ENCODE data around the gene LMTK2. TPM values are rescaled to one million over a fixed set of nuclear protein-coding genes. Genes with fewer than 3 reads are reported as not detected.
A peak's percentile ranks its signal among the peaks of the same experiment; 100 is the strongest.

LMTK2 gene
- total RNA-seq, 1 experiment from 2014 or later, result 17.8 TPM

DNA sequence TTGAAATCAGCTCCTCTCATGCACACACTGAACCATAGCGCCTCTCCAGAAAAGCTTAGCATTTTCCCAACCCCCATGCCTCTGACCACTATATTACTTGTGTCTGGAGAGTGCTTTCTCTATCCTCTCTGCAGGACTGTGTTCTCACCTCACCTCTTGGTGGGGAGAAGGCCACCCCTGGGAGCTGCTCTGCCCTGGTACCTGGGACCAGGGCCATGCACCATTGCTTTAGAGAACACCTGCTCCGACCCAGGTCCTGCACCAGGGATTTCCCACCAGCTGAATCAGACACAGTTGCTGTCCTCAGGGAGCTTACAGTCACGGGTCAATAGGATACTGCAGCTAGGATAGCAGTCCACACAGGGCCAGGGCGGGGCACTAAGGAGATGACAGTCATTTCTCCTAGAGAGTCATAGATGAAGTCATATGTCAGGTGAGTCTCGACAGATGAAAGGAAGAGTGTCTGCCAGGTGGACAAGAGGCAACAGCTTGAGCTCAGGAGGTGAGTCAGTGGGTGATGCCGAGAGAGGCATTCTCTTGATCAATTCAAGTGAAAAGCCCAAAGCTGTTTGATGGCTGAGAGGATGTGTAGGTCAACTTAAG, 619 bp upstream of the LMTK2 start:
- 0 out of 2 replicates have a peak, but pooled peaks have one; percentile 10 for ATAC-seq
- H3K36me3 ChIP-seq (ENCODE audit: control insufficient read depth in 1 of 2, insufficient read depth in 2 of 2, low read length in 2 of 2), result no peaks in the 10 kb centered on the region
- peaks cover 4 to 16% of the 10 kb centered on the region in 2 experiments; a peak in 3 of 4 replicates for H3K4me1 ChIP-seq (ENCODE audit: control insufficient read depth in 1 of 2, insufficient read depth in 2 of 2, low read length in 2 of 2)
- intact Hi-C loops (cut with micrococcal nuclease), result loop anchor here (2.0 kb wide), 2 partner anchors 55 to 63 kb away; no protein-coding TSS in a partner anchor
- H3K27ac ChIP-seq (ENCODE audit: low read depth, low read length), result no peak overlapping the region
- no peaks in the 10 kb centered on the region for H3K27me3 ChIP-seq (ENCODE audit: insufficient read depth, low read length)
- no TSS peak for BruUV-seq (replicated peaks)
- H2AFZ ChIP-seq (ENCODE audit: low read depth, low read length, poor library complexity, severe bottlenecking), result peak overlapping the region; percentile 29
- ChIA-PET POLR2A (no interaction called here), RAD21 (ENCODE audit: low non-redundant PET in 1 of 2, low total read pairs in 2 of 2, uncharacterized antibody in 2 of 2, unreplicated experiment in 2 of 2) (no interaction called here), CTCF (interaction anchor here (0.8 to 1.6 kb wide), 5 partner anchors 15 to 85 kb away, joined by 3 to 11 read pairs (median 4); no protein-coding TSS in a partner anchor)
- peaks cover 39% of the 10 kb centered on the region for H3K79me2 ChIP-seq (ENCODE audit: insufficient read depth, low read length)
- H3K9ac ChIP-seq (ENCODE audit: low read length), result no peak overlapping the region
- TF ChIP-seq SP1 (IDR thresholded peaks at IDR 0.05; ENCODE audit: low read depth) (no peak), SIN3A (IDR thresholded peaks at IDR 0.05; ENCODE audit: low read depth) (no peak), RAD21 (IDR thresholded peaks at IDR 0.05; ENCODE audit: low read depth) (no peak), ZNF274 (IDR thresholded peaks at IDR 0.05; ENCODE audit: low read depth, low read length) (no peak), JUND (IDR thresholded peaks at IDR 0.05) (no peak), SRF (IDR thresholded peaks at IDR 0.05; ENCODE audit: low read depth) (no peak), CBX3 (IDR thresholded peaks at IDR 0.05; ENCODE audit: low read depth) (no peak), EZH2 (IDR thresholded peaks at IDR 0.05) (no peak), POLR2AphosphoS5 (IDR thresholded peaks at IDR 0.05; ENCODE audit: low read depth, low read length) (no peak), ELF1 (IDR thresholded peaks at IDR 0.05; ENCODE audit: borderline replicate concordance, low read depth) (no peak), EGR1 (IDR thresholded peaks at IDR 0.05; ENCODE audit: low read depth) (no peak), EZH2phosphoT487 (IDR thresholded peaks at IDR 0.05; ENCODE audit: borderline replicate concordance) (no peak), TCF7L2 (IDR thresholded peaks at IDR 0.05; ENCODE audit: borderline replicate concordance, extremely low read depth, insufficient read depth, insufficient read length) (no peak), CEBPB (IDR thresholded peaks at IDR 0.05; ENCODE audit: low read depth) (no peak), POLR2A (IDR thresholded peaks at IDR 0.05; ENCODE audit: borderline replicate concordance, extremely low read depth, insufficient read depth, insufficient read length) (no peak), FOSL1 (IDR thresholded peaks at IDR 0.05; ENCODE audit: low read depth) (no peak), YY1 (IDR thresholded peaks at IDR 0.05; ENCODE audit: extremely low read depth, insufficient replicate concordance, low read depth, low read length) (no peak)
- TF ChIP-seq, protein P1, sequence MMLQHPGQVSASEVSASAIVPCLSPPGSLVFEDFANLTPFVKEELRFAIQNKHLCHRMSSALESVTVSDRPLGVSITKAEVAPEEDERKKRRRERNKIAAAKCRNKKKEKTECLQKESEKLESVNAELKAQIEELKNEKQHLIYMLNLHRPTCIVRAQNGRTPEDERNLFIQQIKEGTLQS (IDR thresholded peaks at IDR 0.05), result no peak
- TF ChIP-seq, protein P2, sequence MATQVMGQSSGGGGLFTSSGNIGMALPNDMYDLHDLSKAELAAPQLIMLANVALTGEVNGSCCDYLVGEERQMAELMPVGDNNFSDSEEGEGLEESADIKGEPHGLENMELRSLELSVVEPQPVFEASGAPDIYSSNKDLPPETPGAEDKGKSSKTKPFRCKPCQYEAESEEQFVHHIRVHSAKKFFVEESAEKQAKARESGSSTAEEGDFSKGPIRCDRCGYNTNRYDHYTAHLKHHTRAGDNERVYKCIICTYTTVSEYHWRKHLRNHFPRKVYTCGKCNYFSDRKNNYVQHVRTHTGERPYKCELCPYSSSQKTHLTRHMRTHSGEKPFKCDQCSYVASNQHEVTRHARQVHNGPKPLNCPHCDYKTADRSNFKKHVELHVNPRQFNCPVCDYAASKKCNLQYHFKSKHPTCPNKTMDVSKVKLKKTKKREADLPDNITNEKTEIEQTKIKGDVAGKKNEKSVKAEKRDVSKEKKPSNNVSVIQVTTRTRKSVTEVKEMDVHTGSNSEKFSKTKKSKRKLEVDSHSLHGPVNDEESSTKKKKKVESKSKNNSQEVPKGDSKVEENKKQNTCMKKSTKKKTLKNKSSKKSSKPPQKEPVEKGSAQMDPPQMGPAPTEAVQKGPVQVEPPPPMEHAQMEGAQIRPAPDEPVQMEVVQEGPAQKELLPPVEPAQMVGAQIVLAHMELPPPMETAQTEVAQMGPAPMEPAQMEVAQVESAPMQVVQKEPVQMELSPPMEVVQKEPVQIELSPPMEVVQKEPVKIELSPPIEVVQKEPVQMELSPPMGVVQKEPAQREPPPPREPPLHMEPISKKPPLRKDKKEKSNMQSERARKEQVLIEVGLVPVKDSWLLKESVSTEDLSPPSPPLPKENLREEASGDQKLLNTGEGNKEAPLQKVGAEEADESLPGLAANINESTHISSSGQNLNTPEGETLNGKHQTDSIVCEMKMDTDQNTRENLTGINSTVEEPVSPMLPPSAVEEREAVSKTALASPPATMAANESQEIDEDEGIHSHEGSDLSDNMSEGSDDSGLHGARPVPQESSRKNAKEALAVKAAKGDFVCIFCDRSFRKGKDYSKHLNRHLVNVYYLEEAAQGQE (IDR thresholded peaks at IDR 0.05; ENCODE audit: low read depth), result no peak
- TF ChIP-seq, protein P3, sequence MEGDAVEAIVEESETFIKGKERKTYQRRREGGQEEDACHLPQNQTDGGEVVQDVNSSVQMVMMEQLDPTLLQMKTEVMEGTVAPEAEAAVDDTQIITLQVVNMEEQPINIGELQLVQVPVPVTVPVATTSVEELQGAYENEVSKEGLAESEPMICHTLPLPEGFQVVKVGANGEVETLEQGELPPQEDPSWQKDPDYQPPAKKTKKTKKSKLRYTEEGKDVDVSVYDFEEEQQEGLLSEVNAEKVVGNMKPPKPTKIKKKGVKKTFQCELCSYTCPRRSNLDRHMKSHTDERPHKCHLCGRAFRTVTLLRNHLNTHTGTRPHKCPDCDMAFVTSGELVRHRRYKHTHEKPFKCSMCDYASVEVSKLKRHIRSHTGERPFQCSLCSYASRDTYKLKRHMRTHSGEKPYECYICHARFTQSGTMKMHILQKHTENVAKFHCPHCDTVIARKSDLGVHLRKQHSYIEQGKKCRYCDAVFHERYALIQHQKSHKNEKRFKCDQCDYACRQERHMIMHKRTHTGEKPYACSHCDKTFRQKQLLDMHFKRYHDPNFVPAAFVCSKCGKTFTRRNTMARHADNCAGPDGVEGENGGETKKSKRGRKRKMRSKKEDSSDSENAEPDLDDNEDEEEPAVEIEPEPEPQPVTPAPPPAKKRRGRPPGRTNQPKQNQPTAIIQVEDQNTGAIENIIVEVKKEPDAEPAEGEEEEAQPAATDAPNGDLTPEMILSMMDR (IDR thresholded peaks at IDR 0.05 in 2 of 3, conservative IDR thresholded peaks at IDR 0.05 in 1 of 3; ENCODE audit: borderline replicate concordance in 1 of 3, insufficient read depth in 1 of 3, low read depth in 2 of 3, low read length in 2 of 3), result no peak
- H3K9me2 ChIP-seq (ENCODE audit: insufficient read depth), result no peaks in the 10 kb centered on the region
- peak overlapping the region; percentile 87 for H3K4me2 ChIP-seq (ENCODE audit: low read length)
- H3K4me3 ChIP-seq (replicated peaks in 1 of 2; ENCODE audit: low read depth in 1 of 2, low read length in 2 of 2), result peak overlapping the region in 1 of 2 experiments; percentile 96; a peak in 2 of 4 replicates
- H3K9me3 ChIP-seq (ENCODE audit: control insufficient read depth in 1 of 2, insufficient read depth in 1 of 2, low read depth in 1 of 2, low read length in 2 of 2), result no peaks in the 10 kb centered on the region
- no peak for DNase-seq (ENCODE audit: low read depth, low spot score)
- no peaks in the 10 kb centered on the region for H4K20me1 ChIP-seq (ENCODE audit: insufficient read depth)

Data from HCT116 (cell line).